ENCODE data around the gene FGGY.
A peak's percentile ranks its signal among the peaks of the same experiment; 100 is the strongest.
"Not testable (repeated sequence)": the region's sequence is repeated elsewhere in the genome, so short reads cannot be mapped to it uniquely, and the experiment has no call there.

Gene FGGY

GRCh38 chr1:59492500-59492899, 195.6 kb downstream of the FGGY start:
- DNase-seq: no peak

DNA sequence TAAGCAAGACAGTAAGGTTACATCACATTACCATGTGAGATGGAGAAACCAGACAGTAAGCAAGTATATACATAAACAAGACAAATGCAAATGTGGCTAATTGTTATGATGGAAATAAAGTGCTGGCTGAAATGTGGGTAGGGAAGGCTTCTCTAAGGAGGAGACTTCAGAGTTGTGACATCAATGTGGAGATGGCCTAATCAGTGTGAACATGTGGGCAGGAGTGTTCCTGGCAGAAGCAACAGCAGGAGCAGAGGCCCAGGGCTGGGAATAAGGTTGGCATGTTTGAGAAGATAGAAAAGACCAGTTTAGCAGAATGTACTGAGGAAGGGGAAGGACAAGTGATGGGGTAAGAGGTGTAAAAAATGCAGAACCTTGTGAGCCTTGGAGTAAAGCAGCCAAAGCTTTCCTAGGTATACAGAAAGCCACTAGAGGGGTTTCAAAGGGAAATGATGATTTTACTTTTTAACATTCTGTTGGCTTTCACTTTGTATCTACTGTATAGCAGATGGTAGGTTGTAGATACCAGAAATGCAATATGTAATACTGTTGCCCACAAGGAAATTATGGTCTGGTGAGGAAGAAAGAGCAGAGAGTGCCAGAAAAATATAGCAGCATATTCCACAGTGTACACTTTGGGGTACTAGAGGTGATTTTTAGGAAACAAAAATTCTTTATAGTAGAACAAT, 197.4 kb downstream of the FGGY start:
- DNase-seq: no peak

DNA sequence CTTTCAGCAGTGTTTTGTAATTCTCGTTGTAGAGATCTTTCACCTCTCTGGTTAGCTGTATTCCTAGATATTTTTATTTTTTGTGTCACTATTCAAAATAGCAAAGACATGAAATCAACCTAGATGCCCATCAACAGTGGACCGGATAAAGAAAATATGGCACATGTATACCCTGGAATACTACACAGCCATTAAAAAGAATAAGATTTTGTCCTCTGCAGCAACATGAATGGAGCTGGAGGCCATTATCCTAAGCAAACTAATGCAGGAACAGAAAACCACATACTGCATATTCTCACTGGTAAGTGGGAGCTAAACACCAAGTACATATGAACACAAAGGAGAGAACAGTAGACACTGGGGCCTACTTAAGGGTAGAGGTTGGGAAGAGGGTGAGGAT, 199.3 kb downstream of the FGGY start:
- DNase-seq: not testable (repeated sequence)

GRCh38 chr1:59497616-59498015, 200.7 kb downstream of the FGGY start:
- no peak for DNase-seq

GRCh38 chr1:59498640-59499039, 201.7 kb downstream of the FGGY start:
- no peak for DNase-seq

GRCh38 chr1:59499273-59499942, 202.5 kb downstream of the FGGY start:
- no peak for DNase-seq

- no peak for DNase-seq
These were observed 203.2 kb downstream of the FGGY start for GRCh38 chr1:59499943-59500569.

- no peak for DNase-seq
These were observed 204.3 kb downstream of the FGGY start for GRCh38 chr1:59500950-59501742.

DNA sequence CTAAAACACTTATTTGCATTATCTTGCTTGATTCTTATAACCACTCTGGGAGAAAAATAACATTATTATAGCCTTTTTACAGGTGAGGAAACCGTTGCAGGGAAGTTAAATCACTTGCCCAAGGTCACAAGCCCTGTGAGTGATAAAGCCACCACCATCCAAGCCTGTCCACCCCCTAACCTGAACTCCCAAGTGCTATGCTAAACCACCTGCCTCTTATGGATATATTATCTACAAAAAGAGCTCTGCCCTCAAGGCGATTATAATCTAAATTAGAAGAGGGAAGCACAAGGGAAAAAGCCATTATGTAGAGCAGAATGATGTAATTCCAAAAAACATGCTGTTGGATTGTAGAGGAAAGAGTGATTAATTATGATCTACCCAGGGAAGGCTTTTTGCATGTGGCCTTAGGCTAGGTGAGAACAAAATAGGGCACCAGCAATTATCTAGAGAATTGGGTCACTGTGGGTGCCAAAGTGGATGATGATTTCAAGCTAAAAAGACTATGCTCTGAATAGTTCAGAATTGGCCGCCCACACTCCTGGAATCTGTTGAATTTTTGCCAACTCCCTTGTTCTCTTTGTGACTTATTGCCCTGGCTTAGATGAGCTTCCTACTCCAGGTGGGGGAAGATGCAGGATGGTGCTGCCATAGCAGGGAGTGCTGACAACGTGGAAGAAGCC, 205.3 kb downstream of the FGGY start:
- DNase-seq: no peak

GRCh38 chr1:59504276-59504675, 207.4 kb downstream of the FGGY start:
- no peak for DNase-seq

DNA sequence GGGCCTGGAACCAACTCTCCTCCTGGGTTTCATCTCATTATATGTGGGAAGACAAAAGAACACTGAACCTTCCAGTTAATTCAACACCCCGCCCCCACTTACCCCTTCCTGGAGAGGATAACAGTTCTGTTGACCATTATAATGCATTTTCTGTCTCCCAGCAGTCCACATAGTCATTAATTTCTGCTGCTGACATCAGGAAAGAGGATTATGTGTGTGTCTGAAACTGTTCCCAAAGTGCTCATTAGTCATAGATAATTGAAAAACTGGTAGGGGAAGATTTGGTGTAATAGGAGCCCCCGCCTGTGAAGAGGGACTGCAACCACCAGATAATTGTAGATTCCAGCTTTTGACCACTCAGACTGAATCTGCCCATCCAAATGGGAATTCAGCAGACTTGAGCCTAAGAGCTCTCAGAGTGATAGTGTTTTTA, 208.7 kb downstream of the FGGY start:
- DNase-seq: no peak

DNA sequence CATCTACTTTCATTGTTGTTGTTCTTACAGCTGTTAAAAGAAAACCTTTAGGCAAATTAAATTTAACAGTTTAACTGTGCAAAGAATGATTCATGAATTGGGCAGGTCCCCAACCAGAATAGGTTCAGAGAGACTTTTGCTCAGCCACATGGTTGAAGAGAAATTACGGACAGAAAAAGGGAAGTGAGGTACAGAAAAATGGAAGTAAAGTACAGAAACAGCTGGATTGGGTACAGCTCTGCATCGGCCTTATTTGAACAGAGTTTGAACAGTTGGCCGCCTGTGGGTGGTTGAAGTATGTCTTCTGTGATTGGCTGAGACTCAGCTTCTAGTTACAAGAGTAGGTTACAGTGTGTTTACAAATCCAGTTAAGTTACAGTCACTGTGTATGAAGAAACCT, 210.1 kb downstream of the FGGY start:
- DNase-seq: peak; percentile 69

GRCh38 chr1:59509341-59509875, 212.5 kb downstream of the FGGY start:
- DNase-seq: no peak

- no peak for DNase-seq
These were observed 213.4 kb downstream of the FGGY start for GRCh38 chr1:59510249-59510648.

GRCh38 chr1:59511476-59512465, 214.9 kb downstream of the FGGY start:
- no peak for DNase-seq

DNA sequence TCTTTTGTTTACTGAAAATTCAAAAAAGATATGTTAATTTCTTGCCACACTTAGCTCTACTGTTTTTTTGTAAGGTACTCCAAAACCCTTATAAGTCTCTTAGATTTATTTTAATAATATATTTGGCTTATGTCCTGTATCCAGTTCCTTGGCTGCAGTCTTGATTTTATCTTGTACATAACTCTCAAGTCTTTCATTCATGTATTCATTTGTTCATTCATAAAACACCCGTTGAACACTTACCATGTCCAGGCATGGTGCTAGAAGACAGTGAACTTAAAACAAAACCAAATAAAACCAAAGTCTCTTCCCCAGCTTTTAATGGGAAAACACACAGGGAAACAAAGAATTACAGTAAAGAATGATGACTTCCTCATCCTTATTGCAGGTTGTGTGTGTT, 215.8 kb downstream of the FGGY start:
- DNase-seq: no peak

- DNase-seq: no peak
These were observed 217.4 kb downstream of the FGGY start for GRCh38 chr1:59514061-59514909.

DNA sequence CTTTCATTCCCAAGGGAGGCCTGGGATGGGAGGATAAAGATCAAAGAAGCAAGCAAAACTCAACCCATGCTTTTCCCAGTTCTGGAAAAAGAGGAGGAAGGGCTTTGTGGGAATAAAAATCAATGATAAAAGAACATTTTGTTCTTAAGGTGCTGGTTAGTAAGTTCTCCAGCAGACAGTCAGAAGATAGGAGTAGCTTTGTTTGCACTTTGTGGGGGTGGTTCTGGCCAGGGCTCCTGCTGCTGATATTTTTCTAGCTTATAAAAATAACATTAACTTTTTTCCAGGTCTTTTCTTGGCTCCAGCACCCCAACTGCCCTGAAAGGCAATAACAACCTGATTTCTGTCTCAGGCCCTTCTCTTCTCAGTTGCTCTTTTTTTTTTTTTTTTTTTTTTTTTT, 220.0 kb downstream of the FGGY start:
- DNase-seq: no peak

DNA sequence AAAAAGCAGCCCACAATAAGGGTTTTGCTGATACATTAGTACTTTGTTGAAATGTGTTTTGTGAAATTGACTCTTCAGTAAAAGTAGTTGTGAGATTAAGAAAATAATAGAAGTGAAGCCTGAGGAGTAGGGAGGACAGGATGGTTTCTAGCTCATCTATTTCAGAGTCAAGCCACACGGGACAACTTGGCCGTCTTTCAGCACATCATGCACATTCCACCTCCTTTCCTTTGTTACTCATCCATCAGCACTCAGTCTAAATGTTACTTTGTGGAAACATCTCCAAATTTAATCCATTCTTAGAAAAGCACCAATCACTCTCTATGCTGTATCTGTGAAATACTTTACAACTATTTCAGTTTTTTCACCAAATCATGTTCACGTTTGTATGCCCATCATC, 223.3 kb downstream of the FGGY start:
- no peak for DNase-seq

DNA sequence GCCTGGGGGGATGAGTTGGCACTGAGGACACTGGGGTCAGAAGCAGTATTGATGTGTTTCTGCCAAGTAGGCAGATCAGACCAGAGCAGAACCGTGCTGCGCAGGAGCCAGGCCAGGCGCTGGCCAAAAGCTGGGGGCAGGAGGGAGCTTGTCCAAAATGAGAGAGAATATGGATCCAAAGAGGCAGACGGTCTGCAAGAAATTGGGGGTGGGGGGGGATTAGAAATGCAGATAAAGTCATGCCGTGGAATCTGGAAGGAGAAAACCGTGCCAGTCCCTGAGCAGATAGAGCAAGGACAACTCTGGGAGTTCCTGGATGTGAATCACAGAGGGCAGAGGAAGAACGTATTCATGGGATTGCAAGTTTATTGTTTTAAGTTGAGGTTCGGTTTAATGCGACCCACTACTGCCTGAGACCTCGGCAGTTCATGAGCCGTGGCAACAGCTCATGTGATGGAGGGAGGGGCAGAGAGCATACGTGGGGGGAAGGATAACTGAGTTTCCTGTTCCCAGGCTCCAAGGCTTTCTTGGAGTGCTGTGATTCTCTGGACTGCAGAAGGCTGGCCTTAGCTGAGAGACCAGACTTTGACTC, 224.0 kb downstream of the FGGY start:
- DNase-seq: no peak

Data from SIG-M5 (cell line).